K562 (cell line): ENCODE measurements around the gene RMND5A. TPM values are rescaled to one million over a fixed set of nuclear protein-coding genes. Genes with fewer than 3 reads are reported as not detected.
A peak's percentile ranks its signal among the peaks of the same experiment; 100 is the strongest.

Experiments used
- ATAC-seq: fragments of 200-7000 bp; cut with Tn5 transposase; 3 replicates; pipeline ENCODE4 v1.9.1; 2020; ENCODE audit warnings: moderate library complexity
- BruUV-seq: library from RNA; stranded (reverse); fragments of 400-500 nt; replicated peaks from 2 replicates; lab custom pipeline; 2021; lab: Mats Ljungman, UMichigan
- CTCF ChIA-PET: fragments of 300-600 bp; formaldehyde crosslinking; extraction: SDS; loops from one replicate; lab custom pipeline; 2021; ENCODE audit warnings: low intra/inter-chr PET ratio; lab: Yijun Ruan, JAX
- POLR2A ChIA-PET: fragments of 300-600, 350-650 bp; sonication (Branson Sonifier 250); formaldehyde crosslinking; extraction: SDS; loops from one replicate; lab custom pipeline; 2021; ENCODE audit warnings: antibody characterized with exemption, inconsistent platforms; lab: Yijun Ruan, JAX
- DNase-seq, 4 experiments: peaks; one replicate each; pipeline versions ENCODE4 v3.0.0 to v3.0.0-alpha.2; 2011 to 2018; ENCODE audit warnings: low spot score in 3 of 4, mixed read lengths in 3 of 4; ENCODE audit errors: extremely low read depth in 1 of 4
- FAIRE-seq: peaks from 2 replicates; lab custom pipeline; 2011; peaks lifted over from hg19 to GRCh38; lab: Jason Lieb, UNC
- H2AFZ ChIP-seq: 2 replicates; pipeline ENCODE4 v1.6.0; 2011; ENCODE audit warnings: low read depth, low read length, control low read depth, inconsistent platforms
- H3K27ac ChIP-seq: fragments of 200-600 bp; 3 replicates; pipeline ENCODE4 v1.8.0; 2011; ENCODE audit warnings: low read depth, mild to moderate bottlenecking, control low read depth, inconsistent platforms, low read length, moderate library complexity, mixed read lengths; ENCODE audit errors: extremely low read depth
- H3K27me3 ChIP-seq, 2 experiments: fragments of 300-600 bp in 1 of 2; 2 replicates in 1 of 2; 3 replicates in 1 of 2; pipeline versions ENCODE4 v1.6.0 to v1.8.0; 2011; ENCODE audit warnings: inconsistent platforms in 2 of 2, low read length in 2 of 2, mild to moderate bottlenecking in 1 of 2, mixed read lengths in 1 of 2, moderate library complexity in 1 of 2; ENCODE audit not compliant: control insufficient read depth in 2 of 2, insufficient read depth in 2 of 2
- H3K36me3 ChIP-seq: fragments of 300-600 bp; 3 replicates; pipeline ENCODE4 v1.8.0; 2011; ENCODE audit warnings: mild to moderate bottlenecking, low read length, inconsistent platforms; ENCODE audit not compliant: control insufficient read depth, insufficient read depth
- H3K4me1 ChIP-seq, 2 experiments: fragments of 200-600 bp in 1 of 2; replicated peaks in 1 of 2; 2 replicates in 1 of 2; 3 replicates in 1 of 2; pipeline versions ENCODE4 v1.5.1 to v1.8.0; 2011; ENCODE audit warnings: inconsistent platforms in 2 of 2, low read length in 2 of 2, mild to moderate bottlenecking in 1 of 2, mixed read lengths in 1 of 2, moderate library complexity in 1 of 2; ENCODE audit not compliant: control insufficient read depth in 2 of 2, insufficient read depth in 2 of 2
- H3K4me2 ChIP-seq: 2 replicates; pipeline ENCODE4 v1.6.1; 2011; ENCODE audit warnings: low read length, control low read depth, inconsistent platforms, mixed read lengths; ENCODE audit not compliant: insufficient read depth
- H3K4me3 ChIP-seq: fragments of 200-600 bp; sonication (generic), shearing (Covaris generic); 2 replicates; pipeline ENCODE4 v1.5.1; 2016; ENCODE audit warnings: control low read depth, inconsistent platforms
- H3K79me2 ChIP-seq: fragments of 200-600 bp; 3 replicates; pipeline ENCODE4 v1.8.0; 2011; ENCODE audit warnings: low read length, inconsistent platforms; ENCODE audit not compliant: control insufficient read depth, insufficient read depth
- H3K9ac ChIP-seq, 2 experiments: 2 replicates each; pipeline versions ENCODE4 v1.6.0 to v1.6.1; 2011; ENCODE audit warnings: low read depth in 2 of 2, low read length in 2 of 2, control low read depth in 1 of 2, inconsistent platforms in 1 of 2, mild to moderate bottlenecking in 1 of 2, mixed read lengths in 1 of 2; ENCODE audit not compliant: insufficient read depth in 1 of 2
- H3K9me1 ChIP-seq: one replicate; pipeline ENCODE4 v1.6.0; 2011; ENCODE audit warnings: inconsistent platforms, mild to moderate bottlenecking, low read length, moderate library complexity; ENCODE audit not compliant: control insufficient read depth, insufficient read depth
- H3K9me3 ChIP-seq: replicated peaks from 2 replicates; pipeline ENCODE4 v1.5.1; 2011; ENCODE audit warnings: low read depth, low read length, inconsistent platforms; ENCODE audit not compliant: control insufficient read depth, insufficient read depth
- H4K20me1 ChIP-seq: replicated peaks from 2 replicates; pipeline ENCODE4 v1.6.1; 2011; ENCODE audit warnings: low read length, inconsistent platforms, mixed read lengths; ENCODE audit not compliant: control insufficient read depth, insufficient read depth
- BACH1 ChIP-seq: fragments of 200-800 bp; sonication (Bioruptor generic); IDR thresholded peaks from 2 replicates; pipeline ENCODE4 v1.6.1; 2016; ENCODE audit warnings: missing genetic modification characterization, missing compliant biosample characterization
- CEBPG ChIP-seq, 3 experiments: fragments of 200-800 bp in 1 of 3; sonication (Bioruptor generic) in 1 of 3; sonication (generic) in 1 of 3; formaldehyde crosslinking in 1 of 3; IDR thresholded peaks in 2 of 3; conservative IDR thresholded peaks in 1 of 3; 2 replicates each; pipeline versions ENCODE4 v1.6.1 to v1.8.0; 2016 to 2022; ENCODE audit warnings: missing compliant biosample characterization in 2 of 3, missing genetic modification characterization in 2 of 3, mild to moderate bottlenecking in 1 of 3, missing genetic modification reagents in 1 of 3
- ELF1 ChIP-seq: fragments of 200-800 bp; sonication (Bioruptor generic); IDR thresholded peaks from 2 replicates; pipeline ENCODE4 v1.6.1; 2016; ENCODE audit warnings: missing genetic modification characterization, missing compliant biosample characterization
- EP300 ChIP-seq: IDR thresholded peaks from 2 replicates; pipeline ENCODE4 v1.6.1; 2012; ENCODE audit warnings: low read length, improper control_type of control experiment
- ERF ChIP-seq: fragments of 450-650 bp; formaldehyde crosslinking; IDR thresholded peaks from 2 replicates; pipeline ENCODE4 v1.4.0; 2020; ENCODE audit warnings: mild to moderate bottlenecking, mixed read lengths
- FIP1L1 ChIP-seq: fragments of 200-400 bp; formaldehyde crosslinking; IDR thresholded peaks from 2 replicates; pipeline ENCODE4 v1.6.1; 2018; ENCODE audit warnings: mild to moderate bottlenecking, low read depth, low read length; ENCODE audit not compliant: poor library complexity, severe bottlenecking
- FOSL1 ChIP-seq: fragments of 200-800 bp; sonication (Bioruptor generic); conservative IDR thresholded peaks from 2 replicates; pipeline ENCODE4 v1.6.1; 2016; ENCODE audit warnings: missing genetic modification characterization, missing compliant biosample characterization
- JUND ChIP-seq, 2 experiments: IDR thresholded peaks; 2 replicates in 1 of 2; 3 replicates in 1 of 2; pipeline ENCODE4 v1.6.1; 2011; ENCODE audit warnings: borderline replicate concordance in 2 of 2, low read depth in 2 of 2, low read length in 2 of 2, improper control_type of control experiment in 1 of 2, missing biosample characterization in 1 of 2, missing genetic modification characterization in 1 of 2, missing genetic modification reagents in 1 of 2
- NCOA2 ChIP-seq, 2 experiments: fragments of 450-650 bp; IDR thresholded peaks; 2 replicates each; pipeline ENCODE4 v1.6.1; 2018; ENCODE audit warnings: mild to moderate bottlenecking in 2 of 2, moderate library complexity in 1 of 2; ENCODE audit not compliant: partially characterized antibody in 2 of 2
- PTTG1 ChIP-seq: fragments of 450-650 bp; IDR thresholded peaks from 2 replicates; pipeline ENCODE4 v1.6.1; 2016; ENCODE audit warnings: low read depth, mild to moderate bottlenecking, missing genetic modification characterization, missing compliant biosample characterization
- SOX6 ChIP-seq: fragments of 450-650 bp; IDR thresholded peaks from 2 replicates; pipeline ENCODE4 v1.6.1; 2014; ENCODE audit warnings: mild to moderate bottlenecking
- WGBS: fragments of 100-300 bp; shearing (Covaris generic); methylation state at CpG from one replicate; pipeline ENCODE4 v1.1.6; 2016; ENCODE audit warnings: low coverage, mixed read lengths; ENCODE audit not compliant: insufficient coverage; ENCODE audit errors: missing lambda C conversion rate; 5-methylcytosine and 5-hydroxymethylcytosine counted together
- in situ Hi-C: fragments of 300-500 bp; cut with MboI; formaldehyde crosslinking; loops from 4 replicates; pipeline ENCODE4 v1.15.0; 2018; ENCODE audit warnings: inconsistent platforms, mixed read lengths
- intact Hi-C: fragments of 100-400 bp; cut with micrococcal nuclease; formaldehyde crosslinking; loops from 2 replicates; pipeline ENCODE4 v1.14.2; 2022
- polyA plus RNA-seq, 8 experiments: library from polyadenylated mRNA; depleted of rRNA in 4 of 8; stranded (reverse) in 5 of 8; unstranded in 3 of 8; fragments of >200 nt; fragmentation: Nextera tagmentation in 2 of 8; fragmentation: Illumina TruSeq in 1 of 8; extraction: Ambion mirVana in 2 of 8; extraction: Trizol in 1 of 8; gene quantifications; 2 replicates each; pipeline versions ENCODE4 v1.2.1 to v1.2.3, GENCODE V29; 2011 to 2014; ENCODE audit warnings: inconsistent platforms in 1 of 8, missing spikeins in 1 of 8
- total RNA-seq, 7 experiments: library from RNA; depleted of rRNA in 6 of 7; stranded (reverse); fragments of >200 nt in 6 of 7; fragmentation: Illumina TruSeq in 2 of 7; extraction: Trizol in 2 of 7; gene quantifications; 2 replicates each; pipeline versions ENCODE4 v1.2.1 to v1.2.3, GENCODE V29; 2011 to 2021; ENCODE audit warnings: low replicate concordance in 1 of 7
- TF ChIP-seq, protein P1 (sequence below), 3 experiments: fragments of 200-800 bp in 1 of 3; sonication (Bioruptor generic) in 1 of 3; sonication (generic) in 1 of 3; formaldehyde crosslinking in 1 of 3; IDR thresholded peaks; 2 replicates each; pipeline versions ENCODE4 v1.6.1 to v1.8.0; 2016 to 2022; ENCODE audit warnings: mild to moderate bottlenecking in 2 of 3, missing compliant biosample characterization in 2 of 3, missing genetic modification characterization in 2 of 3, missing genetic modification reagents in 1 of 3
- TF ChIP-seq, protein P2 (sequence below): fragments of 450-650 bp; IDR thresholded peaks from 2 replicates; pipeline ENCODE4 v1.6.1; 2016; ENCODE audit warnings: missing biosample characterization, missing genetic modification characterization
- TF ChIP-seq, protein P3 (sequence below), 2 experiments: fragments of 450-650 bp in 1 of 2; sonication (generic) in 1 of 2; formaldehyde crosslinking in 1 of 2; IDR thresholded peaks in 1 of 2; conservative IDR thresholded peaks in 1 of 2; 2 replicates each; pipeline versions ENCODE4 v1.6.1 to v1.8.1; 2016 to 2023; ENCODE audit warnings: mild to moderate bottlenecking in 2 of 2, moderate library complexity in 2 of 2, inconsistent platforms in 1 of 2, missing genetic modification reagents in 1 of 2

The RMND5A gene
- total and polyA plus RNA-seq, 9 of the 15 experiments (the other 6 are each of a cell fraction or from before 2014, with no cell fraction given) = 13.2 to 43.5 (median 34.1) TPM

DNA sequence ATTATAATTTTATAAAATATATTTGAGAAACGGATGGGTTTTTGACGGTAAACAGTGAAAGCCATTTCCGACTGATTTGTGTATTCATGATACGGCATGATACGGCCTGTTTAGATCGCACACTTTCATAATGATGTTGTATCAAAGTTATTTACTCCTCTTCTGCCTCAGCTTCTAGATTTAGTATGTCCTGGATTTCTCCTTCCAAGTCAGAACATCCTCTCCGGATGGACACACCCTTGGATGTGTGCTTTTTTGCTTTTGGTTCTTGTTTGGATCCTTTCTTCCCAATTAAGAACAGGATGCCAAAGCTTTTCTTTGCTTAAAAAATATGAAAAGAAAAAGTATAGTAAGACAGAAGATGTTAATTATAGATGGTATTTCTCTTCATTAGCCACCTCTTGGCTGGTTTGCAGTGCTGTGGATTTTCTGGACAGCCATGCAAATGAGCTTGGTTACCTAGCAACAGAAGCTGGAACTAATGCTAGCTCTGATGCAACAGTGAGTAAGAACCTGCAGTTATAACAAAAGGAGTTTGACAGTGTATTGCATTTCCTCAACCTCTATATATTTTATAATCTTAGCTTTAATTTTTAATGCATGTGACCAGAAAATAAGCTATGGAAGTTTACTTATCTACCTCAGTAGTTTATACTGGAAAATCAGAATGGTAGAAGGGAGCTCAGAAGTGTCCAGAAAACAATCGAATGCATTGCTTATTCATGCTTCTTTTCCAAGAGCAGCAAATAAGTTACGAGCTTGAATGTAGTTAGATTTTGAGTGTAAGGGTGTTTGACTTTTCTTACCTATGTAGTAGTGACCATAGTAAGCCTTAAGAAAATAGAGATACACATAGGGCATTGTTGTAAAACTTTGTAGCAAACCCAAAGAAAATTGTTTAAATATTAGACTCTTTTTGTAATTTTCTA, 27.9 kb downstream of the RMND5A start:
- WGBS = 84% methylated on average over 9 of the region's 9 CpGs
- DNase-seq (peak in 2 of 4 experiments; percentile 17 to 30), ATAC-seq (peak; percentile 92), FAIRE-seq (no peak)
- Histone ChIP-seq H3K27me3 (no peaks in the 10 kb centered on the region), H3K27ac (no peak overlapping the region; the same call in 2 of the 3 replicates), H2AFZ (no peak overlapping the region), H3K4me3 (no peak overlapping the region), H3K9me3 (no peaks in the 10 kb centered on the region), H4K20me1 (no peaks in the 10 kb centered on the region), H3K79me2 (peaks cover 32% of the 10 kb centered on the region), H3K9me1 (no peaks in the 10 kb centered on the region), H3K9ac (no peak overlapping the region), H3K4me2 (no peak overlapping the region), H3K4me1 (peaks cover 0 to 7% of the 10 kb centered on the region in 2 experiments; a peak in 2 of 5 replicates), H3K36me3 (peaks cover 52% of the 10 kb centered on the region)
- no TSS peak for BruUV-seq
- in situ Hi-C loops = no loop called here
- intact Hi-C loops = no loop called here
- POLR2A ChIA-PET = interaction anchor here (1.1 kb wide), 1 partner anchor 10 kb away, joined by 4 read pairs; no protein-coding TSS in a partner anchor
- CTCF ChIA-PET = no interaction called here
- 0 out of 2 replicates have a peak, but pooled peaks have one; percentile 22 for TF ChIP-seq ELF1 (tag)
- peak in 1 of 2 experiments; percentile 12 for TF ChIP-seq NCOA2 (IDR thresholded peaks at IDR 0.05; ENCODE audit: partially characterized antibody in 2 of 2)
- TF ChIP-seq SOX6 = peak; percentile 63
- 0 out of 2 replicates have a peak, but pooled peaks have one; percentile 24 for TF ChIP-seq BACH1 (tag)
- TF ChIP-seq, protein P1, sequence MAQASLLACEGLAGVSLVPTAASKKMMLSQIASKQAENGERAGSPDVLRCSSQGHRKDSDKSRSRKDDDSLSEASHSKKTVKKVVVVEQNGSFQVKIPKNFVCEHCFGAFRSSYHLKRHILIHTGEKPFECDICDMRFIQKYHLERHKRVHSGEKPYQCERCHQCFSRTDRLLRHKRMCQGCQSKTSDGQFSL (CRISPR knock-in tag; IDR thresholded peaks at IDR 0.05) = no peak
- TF ChIP-seq, protein P1 (tag; IDR thresholded peaks at IDR 0.05) = peak in 1 of 2 experiments; percentile 38; a peak in 1 of 4 replicates
- 0 out of 2 replicates have a peak, but pooled peaks have one; percentile 38 for TF ChIP-seq FOSL1 (tag)
- TF ChIP-seq FIP1L1 = no peak
- TF ChIP-seq CEBPG (CRISPR knock-in tag; IDR thresholded peaks at IDR 0.05) = peak; percentile 93
- TF ChIP-seq CEBPG (tag; conservative IDR thresholded peaks at IDR 0.05 in 1 of 2, IDR thresholded peaks at IDR 0.05 in 1 of 2) = peak; percentile 87 to 98
- TF ChIP-seq, protein P2, sequence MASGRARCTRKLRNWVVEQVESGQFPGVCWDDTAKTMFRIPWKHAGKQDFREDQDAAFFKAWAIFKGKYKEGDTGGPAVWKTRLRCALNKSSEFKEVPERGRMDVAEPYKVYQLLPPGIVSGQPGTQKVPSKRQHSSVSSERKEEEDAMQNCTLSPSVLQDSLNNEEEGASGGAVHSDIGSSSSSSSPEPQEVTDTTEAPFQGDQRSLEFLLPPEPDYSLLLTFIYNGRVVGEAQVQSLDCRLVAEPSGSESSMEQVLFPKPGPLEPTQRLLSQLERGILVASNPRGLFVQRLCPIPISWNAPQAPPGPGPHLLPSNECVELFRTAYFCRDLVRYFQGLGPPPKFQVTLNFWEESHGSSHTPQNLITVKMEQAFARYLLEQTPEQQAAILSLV (tag) = peak; percentile 24; the same call in 1 of the 2 replicates
- TF ChIP-seq EP300 = peak; percentile 83
- 0 out of 2 replicates have a peak, but pooled peaks have one; percentile 16 for TF ChIP-seq PTTG1
- TF ChIP-seq ERF (CRISPR knock-in tag) = no peak
- peak; percentile 71 for TF ChIP-seq JUND (IDR thresholded peaks at IDR 0.05; ENCODE audit: borderline replicate concordance, low read depth, low read length)
- no peak; the same call in 2 of the 3 replicates for TF ChIP-seq JUND (tag; IDR thresholded peaks at IDR 0.05; ENCODE audit: borderline replicate concordance, low read depth, low read length)
- TF ChIP-seq, protein P3, sequence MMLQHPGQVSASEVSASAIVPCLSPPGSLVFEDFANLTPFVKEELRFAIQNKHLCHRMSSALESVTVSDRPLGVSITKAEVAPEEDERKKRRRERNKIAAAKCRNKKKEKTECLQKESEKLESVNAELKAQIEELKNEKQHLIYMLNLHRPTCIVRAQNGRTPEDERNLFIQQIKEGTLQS (IDR thresholded peaks at IDR 0.05) = peak; percentile 92
- TF ChIP-seq, protein P3 (CRISPR knock-in tag; conservative IDR thresholded peaks at IDR 0.05) = no peak
